DMS114 treated with DMSO at 0.1 percent for 48 hours (cell line): ENCODE results near the gene SLC25A28.
A peak's percentile ranks its signal among the peaks of the same experiment; 100 is the strongest.

Experiments
- DNase-seq: peaks from one replicate; lab custom pipeline; 2025; ENCODE audit not compliant: unreplicated experiment; lab: John Stamatoyannopoulos, UW

The SLC25A28 gene

GRCh38 chr10:99619851-99620710, at the start of gene SLC25A28:
SLC25A28 (minus strand) TSS chr10:99620439; CDS start chr10:99620335, 104 bp downstream.
- peak; percentile 100 for DNase-seq

- no peak for DNase-seq
These were observed 47.0 kb upstream of the SLC25A28 start for GRCh38 chr10:99667108-99667751.

GRCh38 chr10:99665304-99665703, 45.1 kb upstream of the SLC25A28 start:
- no peak for DNase-seq

GRCh38 chr10:99661377-99661763, 41.1 kb upstream of the SLC25A28 start:
- no peak for DNase-seq

- no peak for DNase-seq
These were observed 40.6 kb upstream of the SLC25A28 start for GRCh38 chr10:99660662-99661376.

- DNase-seq = no peak
These were observed 39.7 kb upstream of the SLC25A28 start for GRCh38 chr10:99659868-99660366.

GRCh38 chr10:99659031-99659867, 39.0 kb upstream of the SLC25A28 start, which contains the start of gene ENTPD7:
ENTPD7 (plus strand) TSS chr10:99659509; CDS start chr10:99659957, 448 bp downstream.
- DNase-seq = peak; percentile 96

GRCh38 chr10:99658622-99659030, 38.4 kb upstream of the SLC25A28 start:
- DNase-seq = no peak

- DNase-seq = no peak
These were observed 36.2 kb upstream of the SLC25A28 start for GRCh38 chr10:99656199-99657064.

- DNase-seq = no peak
These were observed 34.3 kb upstream of the SLC25A28 start for GRCh38 chr10:99654390-99655175.

- DNase-seq = no peak
These were observed 32.7 kb upstream of the SLC25A28 start for GRCh38 chr10:99652800-99653390.

- DNase-seq = no peak
These were observed 28.5 kb upstream of the SLC25A28 start for GRCh38 chr10:99648717-99649116.

GRCh38 chr10:99647601-99648151, 27.4 kb upstream of the SLC25A28 start:
- DNase-seq = no peak

- DNase-seq = no peak
These were observed 13.6 kb upstream of the SLC25A28 start for GRCh38 chr10:99633832-99634231.

GRCh38 chr10:99631496-99631895, 11.3 kb upstream of the SLC25A28 start:
- no peak for DNase-seq

GRCh38 chr10:99630991-99631390, 10.8 kb upstream of the SLC25A28 start:
- no peak for DNase-seq

GRCh38 chr10:99630433-99630832, 10.2 kb upstream of the SLC25A28 start:
- DNase-seq = peak; percentile 30

- no peak for DNase-seq
These were observed 9.4 kb upstream of the SLC25A28 start for GRCh38 chr10:99629625-99629978.
